ENCODE data around the gene UNC13B.

The UNC13B gene

DNA sequence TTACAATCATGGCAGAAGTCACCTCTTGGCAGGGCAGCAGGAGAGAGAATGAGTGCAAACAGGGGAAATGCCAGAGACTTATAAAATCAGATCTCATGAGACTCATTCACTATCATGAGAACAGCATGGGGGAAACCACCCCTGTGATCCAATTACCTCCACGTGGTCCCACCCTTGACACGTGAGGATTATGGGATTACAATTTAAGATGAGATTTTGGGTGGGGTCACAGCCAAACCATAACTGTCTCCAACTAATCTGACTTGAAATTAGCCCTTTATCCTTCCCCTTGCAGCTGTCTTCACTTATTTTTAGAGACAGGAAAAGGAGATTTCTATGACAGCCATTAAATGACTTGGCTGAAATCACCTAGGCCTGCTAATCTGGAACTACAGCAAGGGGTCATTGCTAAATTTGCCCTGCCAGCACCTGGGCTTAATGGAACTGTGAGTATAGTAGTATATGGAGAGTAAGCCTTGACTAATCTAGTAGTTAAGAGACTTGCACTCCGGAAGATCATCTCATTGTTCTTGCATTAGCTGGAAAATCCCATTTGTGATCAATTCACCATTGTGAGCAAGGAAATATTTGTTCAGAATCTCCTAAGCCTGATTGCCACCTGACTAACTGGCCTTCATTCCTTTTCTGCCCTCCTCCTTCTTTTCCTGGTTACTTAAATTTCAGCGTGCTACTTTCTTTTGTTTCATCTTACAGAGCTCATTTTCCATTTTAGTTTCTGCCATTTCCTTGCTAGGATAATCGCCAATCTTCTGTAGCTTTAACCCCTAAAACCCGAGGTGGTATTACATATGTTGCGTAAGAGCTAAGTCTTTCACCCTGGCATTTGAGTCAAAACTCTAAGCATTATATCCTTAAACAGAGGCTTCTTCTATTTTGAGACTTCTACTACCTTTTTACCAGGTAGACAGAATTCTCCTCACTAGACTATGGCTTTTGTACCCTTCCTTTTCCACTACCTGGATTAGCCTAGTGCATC lies 262.8 kb downstream of the UNC13B start:
- Histone ChIP-seq H3K9me3 (ENCODE audit: low read length) (no peaks in the 10 kb centered on the region), H3K27me3 (ENCODE audit: control insufficient read depth in 1 of 2, insufficient read depth in 2 of 2, low read length in 2 of 2) (no peaks in the 10 kb centered on the region), H3K4me3 (ENCODE audit: low read depth in 1 of 2, low read length in 2 of 2) (no peak overlapping the region), H3K36me3 (ENCODE audit: insufficient read depth, low read length) (no peaks in the 10 kb centered on the region), H3K9ac (ENCODE audit: low read length) (no peak overlapping the region), H3K4me1 (ENCODE audit: insufficient read depth, low read length) (no peaks in the 10 kb centered on the region), H3K27ac (ENCODE audit: low read depth, low read length) (no peak overlapping the region)

GRCh38 chr9:35426627-35427026 lies 264.8 kb downstream of the UNC13B start:
- H3K27ac ChIP-seq (ENCODE audit: low read depth, low read length): no peak overlapping the region
- no peaks in the 10 kb centered on the region for H3K9me3 ChIP-seq (ENCODE audit: low read length)
- no peak overlapping the region for H3K9ac ChIP-seq (ENCODE audit: low read length)

DNA sequence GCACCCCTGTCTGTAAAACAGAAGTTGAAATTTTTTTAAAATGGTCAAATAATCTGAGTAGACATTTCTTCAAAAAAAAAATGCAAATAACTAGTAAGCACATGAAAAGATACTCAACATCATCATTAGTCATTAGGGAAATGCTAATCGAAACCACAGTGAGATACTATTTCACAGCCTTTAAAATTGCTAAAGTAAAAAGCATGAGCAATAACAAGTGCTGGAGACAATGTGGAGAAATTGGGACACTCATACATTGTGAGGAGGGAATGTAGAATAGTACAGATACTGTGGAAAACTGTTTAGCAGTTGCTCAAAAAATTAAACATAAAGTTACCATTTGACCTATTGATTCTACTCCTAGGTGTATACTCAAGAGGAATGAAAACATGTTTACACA lies 269.7 kb downstream of the UNC13B start:
- Histone ChIP-seq H3K27ac (ENCODE audit: low read depth, low read length) (no peak overlapping the region), H3K4me1 (ENCODE audit: insufficient read depth, low read length) (no peaks in the 10 kb centered on the region), H3K4me3 (ENCODE audit: low read depth in 1 of 2, low read length in 2 of 2) (no peak overlapping the region), H3K36me3 (ENCODE audit: insufficient read depth, low read length) (no peaks in the 10 kb centered on the region), H3K9ac (ENCODE audit: low read length) (no peak overlapping the region), H3K27me3 (ENCODE audit: control insufficient read depth in 1 of 2, insufficient read depth in 2 of 2, low read length in 2 of 2) (no peaks in the 10 kb centered on the region), H3K9me3 (ENCODE audit: low read length) (no peaks in the 10 kb centered on the region)

More at GRCh38 chr9:35426627-35427026, 264.8 kb downstream of the UNC13B start:
- Histone ChIP-seq H3K4me1 (ENCODE audit: insufficient read depth, low read length) (no peaks in the 10 kb centered on the region), H3K27me3 (ENCODE audit: control insufficient read depth in 1 of 2, insufficient read depth in 2 of 2, low read length in 2 of 2) (no peaks in the 10 kb centered on the region), H3K4me3 (ENCODE audit: low read depth in 1 of 2, low read length in 2 of 2) (no peak overlapping the region), H3K36me3 (ENCODE audit: insufficient read depth, low read length) (no peaks in the 10 kb centered on the region)

GRCh38 chr9:35432076-35432475 lies 270.3 kb downstream of the UNC13B start:
- no peaks in the 10 kb centered on the region for H3K36me3 ChIP-seq (ENCODE audit: insufficient read depth, low read length)
- no peaks in the 10 kb centered on the region for H3K9me3 ChIP-seq (ENCODE audit: low read length)
- no peak overlapping the region for H3K27ac ChIP-seq (ENCODE audit: low read depth, low read length)
- H3K9ac ChIP-seq (ENCODE audit: low read length): no peak overlapping the region
- H3K27me3 ChIP-seq (ENCODE audit: control insufficient read depth in 1 of 2, insufficient read depth in 2 of 2, low read length in 2 of 2): no peaks in the 10 kb centered on the region
- H3K4me1 ChIP-seq (ENCODE audit: insufficient read depth, low read length): no peaks in the 10 kb centered on the region
- no peak overlapping the region for H3K4me3 ChIP-seq (ENCODE audit: low read depth in 1 of 2, low read length in 2 of 2)

GRCh38 chr9:35436933-35437332 lies 275.1 kb downstream of the UNC13B start:
- H3K36me3 ChIP-seq (ENCODE audit: insufficient read depth, low read length): no peaks in the 10 kb centered on the region
- no peaks in the 10 kb centered on the region for H3K4me1 ChIP-seq (ENCODE audit: insufficient read depth, low read length)
- H3K9ac ChIP-seq (ENCODE audit: low read length): no peak overlapping the region
- H3K27ac ChIP-seq (ENCODE audit: low read depth, low read length): no peak overlapping the region
- no peak overlapping the region for H3K4me3 ChIP-seq (ENCODE audit: low read depth in 1 of 2, low read length in 2 of 2)
- no peaks in the 10 kb centered on the region for H3K27me3 ChIP-seq (ENCODE audit: control insufficient read depth in 1 of 2, insufficient read depth in 2 of 2, low read length in 2 of 2)
- no peaks in the 10 kb centered on the region for H3K9me3 ChIP-seq (ENCODE audit: low read length)

DNA sequence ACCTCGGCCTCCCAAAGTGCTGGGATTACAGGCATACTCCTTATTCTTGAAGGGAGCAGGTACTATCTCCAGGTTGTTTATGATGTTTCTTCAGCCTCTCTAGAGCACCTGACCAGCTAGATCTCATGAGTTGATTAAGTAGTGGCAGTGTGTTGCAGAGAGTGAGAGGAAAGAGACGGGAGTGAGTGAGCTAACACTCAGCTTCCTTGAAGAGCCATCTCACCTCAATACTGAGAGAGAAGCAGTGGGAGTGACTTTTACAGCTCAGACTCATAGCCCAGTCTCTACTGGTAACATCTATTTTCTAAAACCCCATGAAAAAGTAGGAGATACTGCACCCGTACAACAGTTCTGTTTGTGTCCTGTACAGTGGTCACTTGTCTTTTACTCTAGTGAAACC lies 284.2 kb downstream of the UNC13B start:
- no peaks in the 10 kb centered on the region for H3K36me3 ChIP-seq (ENCODE audit: insufficient read depth, low read length)
- H3K27me3 ChIP-seq (ENCODE audit: control insufficient read depth in 1 of 2, insufficient read depth in 2 of 2, low read length in 2 of 2): no peaks in the 10 kb centered on the region
- H3K4me1 ChIP-seq (ENCODE audit: insufficient read depth, low read length): no peaks in the 10 kb centered on the region
- H3K9me3 ChIP-seq (ENCODE audit: low read length): no peaks in the 10 kb centered on the region
- no peak overlapping the region for H3K27ac ChIP-seq (ENCODE audit: low read depth, low read length)
- no peak overlapping the region for H3K9ac ChIP-seq (ENCODE audit: low read length)
- no peak overlapping the region for H3K4me3 ChIP-seq (ENCODE audit: low read depth in 1 of 2, low read length in 2 of 2)

DNA sequence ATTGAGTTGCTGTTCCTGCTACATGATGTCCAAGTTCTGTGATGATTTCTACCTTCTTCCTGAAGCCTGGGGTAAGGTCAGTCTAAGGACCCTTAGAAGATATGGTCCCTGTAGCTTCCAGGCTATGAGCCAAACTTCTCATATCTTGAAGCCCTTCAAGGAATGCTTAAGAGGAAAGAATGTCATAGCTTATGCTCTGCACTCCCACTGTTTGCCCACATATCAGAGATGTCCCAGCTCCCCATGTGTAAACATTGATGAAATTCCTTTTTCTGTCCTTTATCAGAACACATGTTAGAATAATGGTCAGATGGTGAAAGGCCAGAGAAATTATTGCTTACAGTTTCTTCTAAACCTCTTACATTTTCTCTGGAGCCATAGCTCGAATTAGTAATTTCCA lies 286.7 kb downstream of the UNC13B start:
- Histone ChIP-seq H3K27ac (ENCODE audit: low read depth, low read length) (no peak overlapping the region), H3K9me3 (ENCODE audit: low read length) (no peaks in the 10 kb centered on the region), H3K9ac (ENCODE audit: low read length) (no peak overlapping the region), H3K36me3 (ENCODE audit: insufficient read depth, low read length) (no peaks in the 10 kb centered on the region), H3K4me3 (ENCODE audit: low read depth in 1 of 2, low read length in 2 of 2) (no peak overlapping the region), H3K27me3 (ENCODE audit: control insufficient read depth in 1 of 2, insufficient read depth in 2 of 2, low read length in 2 of 2) (no peaks in the 10 kb centered on the region), H3K4me1 (ENCODE audit: insufficient read depth, low read length) (no peaks in the 10 kb centered on the region)

- no peak overlapping the region for H3K9ac ChIP-seq (ENCODE audit: low read length)
Observed at GRCh38 chr9:35452481-35452880, 290.7 kb downstream of the UNC13B start.

GRCh38 chr9:35453786-35454185 lies 292.0 kb downstream of the UNC13B start:
- no peaks in the 10 kb centered on the region for H3K9me3 ChIP-seq (ENCODE audit: low read length)
- no peaks in the 10 kb centered on the region for H3K36me3 ChIP-seq (ENCODE audit: insufficient read depth, low read length)
- no peak overlapping the region for H3K9ac ChIP-seq (ENCODE audit: low read length)
- no peak overlapping the region for H3K27ac ChIP-seq (ENCODE audit: low read depth, low read length)
- H3K27me3 ChIP-seq (ENCODE audit: control insufficient read depth in 1 of 2, insufficient read depth in 2 of 2, low read length in 2 of 2): no peaks in the 10 kb centered on the region
- no peaks in the 10 kb centered on the region for H3K4me1 ChIP-seq (ENCODE audit: insufficient read depth, low read length)
- no peak overlapping the region for H3K4me3 ChIP-seq (ENCODE audit: low read depth in 1 of 2, low read length in 2 of 2)

More at GRCh38 chr9:35452481-35452880, 290.7 kb downstream of the UNC13B start:
- H3K4me3 ChIP-seq (ENCODE audit: low read depth in 1 of 2, low read length in 2 of 2): no peak overlapping the region
- H3K9me3 ChIP-seq (ENCODE audit: low read length): no peaks in the 10 kb centered on the region
- no peaks in the 10 kb centered on the region for H3K4me1 ChIP-seq (ENCODE audit: insufficient read depth, low read length)
- H3K27me3 ChIP-seq (ENCODE audit: control insufficient read depth in 1 of 2, insufficient read depth in 2 of 2, low read length in 2 of 2): no peaks in the 10 kb centered on the region
- H3K27ac ChIP-seq (ENCODE audit: low read depth, low read length): no peak overlapping the region
- no peaks in the 10 kb centered on the region for H3K36me3 ChIP-seq (ENCODE audit: insufficient read depth, low read length)
